ENCODE data around the gene WNT9A.
A peak's percentile ranks its signal among the peaks of the same experiment; 100 is the strongest.

Gene WNT9A

GRCh38 chr1:227941509-227942020 lies 6.2 kb downstream of the WNT9A start:
- DNase-seq (ENCODE audit: low read depth in 2 of 2), result no peak

- no peak for DNase-seq (ENCODE audit: low read depth in 2 of 2)
Observed at GRCh38 chr1:227940791-227941241, 6.9 kb downstream of the WNT9A start.

GRCh38 chr1:227939791-227940771 lies 7.7 kb downstream of the WNT9A start:
- DNase-seq (ENCODE audit: low read depth in 2 of 2), result no peak

- DNase-seq (ENCODE audit: low read depth in 2 of 2), result no peak
Observed at GRCh38 chr1:227938911-227939790, 8.6 kb downstream of the WNT9A start.

GRCh38 chr1:227938276-227938675 lies 9.5 kb downstream of the WNT9A start:
- no peak for DNase-seq (ENCODE audit: low read depth in 2 of 2)

DNA sequence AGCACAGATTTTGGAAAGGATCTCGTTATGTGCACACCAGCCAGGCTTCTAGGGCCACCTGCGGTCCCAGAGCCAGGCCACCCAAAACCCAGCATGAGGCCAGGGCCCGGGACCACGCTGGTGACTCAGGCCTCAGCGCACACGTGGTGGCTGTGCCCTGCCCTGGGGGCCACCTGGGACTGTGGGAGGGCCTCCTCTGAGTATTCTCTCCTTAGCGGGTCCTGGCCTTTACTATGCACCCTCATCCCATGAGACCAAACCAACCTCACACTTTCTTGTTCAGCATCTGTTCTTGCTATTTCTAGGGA lies 9.9 kb downstream of the WNT9A start:
- no peak for DNase-seq (ENCODE audit: low read depth in 2 of 2)

DNA sequence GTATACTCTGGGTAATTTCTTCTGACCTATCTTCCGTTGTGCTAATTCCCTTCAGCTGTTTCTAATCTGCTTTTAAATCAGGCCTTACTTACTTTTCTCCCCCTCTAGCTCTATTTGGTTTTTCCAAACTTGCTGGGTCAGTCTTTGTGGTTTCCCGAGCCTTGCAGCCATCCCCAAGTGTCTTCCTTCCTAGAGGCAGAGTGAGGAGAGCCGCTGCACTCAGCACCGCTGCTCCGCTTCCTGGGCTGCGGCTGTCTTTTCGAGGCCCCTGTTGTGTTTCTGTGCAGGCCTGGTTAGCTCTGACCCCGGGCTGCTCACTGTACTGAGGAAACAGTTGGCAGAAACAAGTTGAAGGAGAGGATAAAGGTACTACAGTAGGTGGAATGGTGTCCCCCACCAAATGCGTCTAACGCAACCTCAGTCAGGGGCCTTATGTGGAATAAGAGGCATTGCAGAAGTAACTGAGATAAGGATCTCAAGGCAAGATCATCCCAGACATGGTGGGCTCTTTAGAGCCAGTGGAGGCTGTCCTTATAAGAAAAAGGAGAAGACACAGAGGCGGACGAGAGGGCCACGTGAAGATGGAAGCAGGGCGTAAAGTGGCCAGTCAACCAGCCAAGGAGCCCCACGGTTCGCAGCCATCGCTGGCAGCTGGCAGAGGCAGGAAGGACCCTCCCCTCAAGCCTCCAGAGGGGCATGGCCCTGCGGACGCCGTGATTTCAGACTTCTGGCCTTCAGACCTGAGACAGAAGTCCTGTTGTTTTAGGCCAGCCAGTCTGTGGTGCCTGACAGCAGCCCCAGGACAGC lies 10.5 kb downstream of the WNT9A start:
- no peak for DNase-seq (ENCODE audit: low read depth in 2 of 2)

DNA sequence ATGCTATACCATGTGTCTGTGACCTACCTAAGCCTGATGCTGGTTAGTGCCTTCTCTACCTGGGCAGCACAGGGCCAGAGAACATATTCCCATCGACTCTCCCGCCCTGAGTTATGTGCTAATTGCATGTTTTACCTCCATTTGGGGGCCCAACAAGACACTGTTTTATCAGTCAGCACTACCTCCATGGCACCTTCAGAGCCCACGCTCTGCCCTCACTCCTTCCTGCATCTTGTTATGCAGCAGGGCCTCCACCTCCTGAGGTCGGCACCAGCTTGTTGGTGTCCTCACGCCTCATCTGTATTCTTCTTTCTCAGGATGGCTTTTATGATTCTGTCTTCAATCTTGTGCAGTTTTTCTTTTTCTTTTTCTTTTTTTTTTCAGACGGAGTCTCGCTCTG lies 11.9 kb downstream of the WNT9A start:
- no peak for DNase-seq (ENCODE audit: low read depth in 2 of 2)

DNA sequence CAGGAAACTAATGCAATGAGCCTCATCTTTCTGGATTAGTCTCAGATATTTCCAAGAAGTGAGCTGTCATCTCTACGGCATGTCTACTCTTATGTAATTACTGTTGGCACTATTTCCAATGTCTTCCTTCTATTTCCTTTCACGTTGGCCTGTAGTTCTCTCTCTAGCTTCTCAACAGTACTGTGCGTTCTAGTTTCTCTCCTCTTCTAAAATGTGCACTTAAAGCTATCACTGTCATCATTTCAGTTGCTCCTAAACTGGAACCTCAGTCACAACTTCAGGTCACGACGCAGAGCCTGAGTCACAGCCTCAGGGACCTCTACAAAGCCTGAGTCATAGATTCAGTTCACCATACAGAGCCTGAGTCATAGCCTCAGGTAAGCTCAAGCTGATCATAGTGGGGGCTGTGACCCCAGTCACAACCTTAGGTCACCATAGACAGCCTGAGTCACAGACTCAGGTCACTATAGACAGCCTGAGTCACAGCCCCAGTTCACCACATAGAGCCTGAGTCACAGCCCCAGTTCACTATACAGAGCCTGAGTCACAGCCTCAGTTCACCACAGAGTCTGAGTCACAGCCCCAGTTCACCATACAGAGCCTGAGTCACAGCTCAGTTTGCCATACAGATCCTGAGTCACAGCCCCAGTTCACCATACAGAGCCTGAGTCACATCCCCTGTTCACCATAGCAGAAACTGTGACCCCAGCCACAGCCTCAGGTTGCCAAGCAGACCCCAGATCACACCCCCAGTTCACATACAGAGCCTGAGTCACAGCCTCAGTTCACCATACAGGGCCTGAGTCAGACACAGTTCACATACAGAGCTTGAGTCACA lies 13.0 kb downstream of the WNT9A start:
- DNase-seq (ENCODE audit: low read depth in 2 of 2), result peak; percentile 61 to 69

GRCh38 chr1:227929751-227930472 lies 17.8 kb downstream of the WNT9A start:
- no peak for DNase-seq (ENCODE audit: low read depth in 2 of 2)

- DNase-seq (ENCODE audit: low read depth in 2 of 2), result no peak
Observed at GRCh38 chr1:227928811-227929375, 18.8 kb downstream of the WNT9A start.

- no peak for DNase-seq (ENCODE audit: low read depth in 2 of 2)
Observed at GRCh38 chr1:227927971-227928741, 19.6 kb downstream of the WNT9A start.

DNA sequence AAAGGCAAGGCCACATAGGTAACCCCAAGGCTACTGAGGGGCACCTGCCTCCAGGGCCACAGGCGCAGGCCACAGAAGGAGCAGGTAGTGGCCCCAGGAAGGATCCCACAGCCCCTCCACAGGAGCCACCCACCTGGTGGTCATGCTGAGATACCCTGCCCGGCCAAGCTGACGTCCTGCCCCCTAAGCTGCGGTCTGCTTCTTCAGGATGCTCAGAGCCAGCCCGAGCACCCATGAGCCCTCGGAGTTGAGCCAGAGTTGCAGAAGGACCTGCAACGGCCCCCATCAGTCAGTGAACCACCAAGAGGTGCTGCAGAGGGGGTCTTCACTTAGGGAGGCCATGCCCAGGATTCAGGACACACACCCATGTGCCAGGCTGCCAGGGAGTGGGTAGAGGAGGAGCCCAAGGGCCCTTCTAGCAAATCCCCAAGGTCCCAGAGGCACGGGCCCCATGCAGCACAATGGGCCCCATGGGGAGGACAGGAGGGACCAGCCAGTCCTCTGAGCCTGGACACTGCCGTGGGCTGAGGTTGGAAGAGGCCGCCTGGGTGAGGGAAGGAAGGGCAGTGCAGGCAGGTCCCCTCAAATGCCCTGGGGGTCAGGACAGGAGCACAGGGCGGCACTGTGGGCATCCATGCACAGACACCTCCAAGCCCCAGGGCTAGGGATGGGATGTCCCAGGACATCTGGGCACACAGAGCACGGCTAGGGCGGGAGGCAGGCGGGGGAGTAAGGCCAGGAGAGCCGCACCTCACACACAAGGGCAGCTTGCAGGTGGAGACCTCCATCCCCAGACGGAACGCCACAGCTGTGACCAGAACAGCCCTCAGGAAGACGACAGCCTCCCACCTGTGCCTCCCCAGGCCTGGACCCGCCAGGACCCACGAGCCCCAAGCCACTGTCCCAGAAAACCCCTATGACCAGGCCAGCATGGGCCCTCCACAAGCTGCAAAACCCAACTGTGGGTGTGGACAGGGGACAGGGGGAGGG lies 20.5 kb downstream of the WNT9A start:
- DNase-seq (ENCODE audit: low read depth in 2 of 2), result no peak

DNA sequence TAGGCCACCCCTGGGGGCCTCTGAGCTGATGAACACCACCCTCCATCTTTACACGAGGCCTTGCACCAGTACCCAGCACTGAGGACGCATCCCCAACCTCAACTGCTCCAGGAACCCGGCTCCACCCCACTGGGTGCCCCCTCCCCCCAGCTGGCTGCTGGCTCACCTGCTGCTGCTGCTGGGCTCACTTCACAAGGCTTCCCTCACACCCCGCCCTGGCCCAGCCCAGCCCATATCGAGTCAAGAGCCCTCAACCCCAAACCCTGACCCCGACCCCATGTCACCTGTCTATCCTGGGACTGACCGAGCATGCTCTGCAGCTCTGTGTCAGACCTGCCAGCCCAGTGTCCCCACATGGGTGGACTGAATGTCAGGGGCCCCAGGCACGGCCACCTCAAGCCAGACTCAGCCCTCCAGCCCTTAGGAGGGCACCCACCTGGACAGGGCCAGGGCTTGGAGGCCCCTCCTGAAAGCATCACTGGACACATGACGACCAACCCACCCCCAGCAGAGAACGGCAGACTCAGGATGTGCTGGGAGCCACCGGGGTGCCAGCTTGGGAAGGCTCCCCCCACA lies 21.4 kb downstream of the WNT9A start:
- DNase-seq (ENCODE audit: low read depth in 2 of 2), result no peak

GRCh38 chr1:227925582-227926198 lies 22.0 kb downstream of the WNT9A start:
- DNase-seq (ENCODE audit: low read depth in 2 of 2), result no peak

DNA sequence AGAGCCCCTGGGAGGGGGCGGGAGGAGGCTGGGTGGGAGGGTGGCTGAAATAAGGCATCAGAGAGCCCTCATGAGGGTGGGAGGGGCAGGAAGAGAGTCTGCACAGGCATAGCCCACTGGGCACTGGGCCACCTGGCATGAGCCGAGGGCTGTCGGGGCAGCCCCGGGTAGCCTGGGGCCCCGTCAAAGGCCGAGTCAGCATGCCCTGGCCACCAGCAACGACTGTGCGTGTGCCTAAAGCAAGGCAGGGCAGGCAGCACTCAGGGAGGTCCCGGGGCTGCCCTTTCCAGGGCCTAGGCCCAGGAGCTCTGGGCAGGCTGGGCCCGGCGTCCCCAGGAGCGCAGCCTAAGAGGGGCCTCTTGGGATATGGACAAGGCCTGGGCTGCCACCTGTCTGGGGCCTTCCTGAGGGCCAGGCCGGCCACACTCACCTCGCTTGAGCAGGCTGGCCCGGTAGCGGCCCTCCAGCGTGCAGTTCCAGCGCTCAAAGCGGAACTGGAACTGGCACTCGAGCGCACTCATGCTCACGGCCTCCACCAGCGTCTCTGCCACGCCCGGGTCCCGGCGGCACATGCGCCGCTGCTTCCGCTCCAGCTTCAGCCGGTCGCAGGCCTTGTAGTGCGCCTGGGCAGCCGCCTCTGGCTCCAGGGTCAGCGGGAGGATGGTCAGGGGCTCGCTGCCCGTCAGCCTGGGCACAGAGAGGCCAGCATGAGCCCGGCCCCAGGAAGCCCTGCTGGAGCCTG lies 22.7 kb downstream of the WNT9A start:
- no peak for DNase-seq (ENCODE audit: low read depth in 2 of 2)

All from stimulated activated CD4-positive, alpha-beta T cell treated with anti-CD3 and anti-CD28 coated beads, Interleukin-15, amount 100 ng/mL, for 48 hours (primary cell).